ENCODE data around the gene FBXL5.
A peak's percentile ranks its signal among the peaks of the same experiment; 100 is the strongest.

Gene FBXL5

GRCh38 chr4:15682242-15683142 is 27.3 kb upstream of the FBXL5 start:
- peak overlapping the region; percentile 99 for H3K9ac ChIP-seq (ENCODE audit: low read length)
- H3K4me2 ChIP-seq (ENCODE audit: low read length): peak overlapping the region; percentile 80
- H3K9me3 ChIP-seq (ENCODE audit: low read length): no peaks in the 10 kb centered on the region
- H3K4me3 ChIP-seq (ENCODE audit: low read depth, low read length, poor library complexity, severe bottlenecking): peak overlapping the region; percentile 99
- H3K27ac ChIP-seq (ENCODE audit: low read depth, low read length, poor library complexity, severe bottlenecking): peak overlapping the region; percentile 78
- H3K79me2 ChIP-seq (ENCODE audit: insufficient read depth, low read length): peaks cover 37% of the 10 kb centered on the region
- H3K27me3 ChIP-seq (ENCODE audit: insufficient read depth, low read length): no peaks in the 10 kb centered on the region
- H4K20me1 ChIP-seq (ENCODE audit: insufficient read depth, low read length): no peaks in the 10 kb centered on the region
- no peaks in the 10 kb centered on the region for H3K9me2 ChIP-seq (ENCODE audit: low read depth, low read length)
- TF ChIP-seq CTCF (IDR thresholded peaks at IDR 0.05; ENCODE audit: low read length) (no peak), EZH2 (IDR thresholded peaks at IDR 0.05; ENCODE audit: borderline replicate concordance, low read length) (no peak)
- peaks cover 32% of the 10 kb centered on the region for H3K4me1 ChIP-seq (ENCODE audit: insufficient read depth, low read length, severe bottlenecking)
- H3F3A ChIP-seq (ENCODE audit: insufficient read depth, low read length): no peaks in the 10 kb centered on the region
- peaks cover 16% of the 10 kb centered on the region for H3K36me3 ChIP-seq (ENCODE audit: insufficient read depth, low read length)
- H2AFZ ChIP-seq (ENCODE audit: low read length): no peak overlapping the region

GRCh38 chr4:15681372-15682241 is 26.4 kb upstream of the FBXL5 start, which contains the start of gene FAM200B:
TSS of gene FAM200B (plus strand) at chr4:15681827. CDS start at chr4:15686978, 5,151 bp downstream.
- Histone ChIP-seq H3K9me3 (ENCODE audit: low read length) (no peaks in the 10 kb centered on the region), H3K4me3 (ENCODE audit: low read depth, low read length, poor library complexity, severe bottlenecking) (peak within 1 kb of the TSS; percentile 99), H4K20me1 (ENCODE audit: insufficient read depth, low read length) (no peaks in the 10 kb centered on the region), H3K27me3 (ENCODE audit: insufficient read depth, low read length) (no peaks in the 10 kb centered on the region), H2AFZ (ENCODE audit: low read length) (no peak within 1 kb of the TSS), H3K79me2 (ENCODE audit: insufficient read depth, low read length) (peaks cover 37% of the 10 kb centered on the region), H3F3A (ENCODE audit: insufficient read depth, low read length) (no peaks in the 10 kb centered on the region), H3K9me2 (ENCODE audit: low read depth, low read length) (no peaks in the 10 kb centered on the region), H3K27ac (ENCODE audit: low read depth, low read length, poor library complexity, severe bottlenecking) (peak within 1 kb of the TSS; percentile 78), H3K36me3 (ENCODE audit: insufficient read depth, low read length) (peaks cover 8% of the 10 kb centered on the region; the same call in 1 of the 2 replicates), H3K4me1 (ENCODE audit: insufficient read depth, low read length, severe bottlenecking) (peaks cover 32% of the 10 kb centered on the region), H3K9ac (ENCODE audit: low read length) (peak within 1 kb of the TSS; percentile 99), H3K4me2 (ENCODE audit: low read length) (peak within 1 kb of the TSS; percentile 80)
- TF ChIP-seq EZH2 (IDR thresholded peaks at IDR 0.05; ENCODE audit: borderline replicate concordance, low read length) (no peak), CTCF (IDR thresholded peaks at IDR 0.05; ENCODE audit: low read length) (no peak)

- TF ChIP-seq EZH2 (IDR thresholded peaks at IDR 0.05; ENCODE audit: borderline replicate concordance, low read length) (no peak), CTCF (IDR thresholded peaks at IDR 0.05; ENCODE audit: low read length) (no peak)
- peaks cover 2% of the 10 kb centered on the region; the same call in 1 of the 2 replicates for H3K36me3 ChIP-seq (ENCODE audit: insufficient read depth, low read length)
- H3K4me1 ChIP-seq (ENCODE audit: insufficient read depth, low read length, severe bottlenecking): peaks cover 32% of the 10 kb centered on the region
- H3K9me2 ChIP-seq (ENCODE audit: low read depth, low read length): no peaks in the 10 kb centered on the region
- no peaks in the 10 kb centered on the region for H3K9me3 ChIP-seq (ENCODE audit: low read length)
- peaks cover 37% of the 10 kb centered on the region for H3K79me2 ChIP-seq (ENCODE audit: insufficient read depth, low read length)
- no peaks in the 10 kb centered on the region for H4K20me1 ChIP-seq (ENCODE audit: insufficient read depth, low read length)
- peak overlapping the region; percentile 80 for H3K4me2 ChIP-seq (ENCODE audit: low read length)
- peak overlapping the region; percentile 78 for H3K27ac ChIP-seq (ENCODE audit: low read depth, low read length, poor library complexity, severe bottlenecking)
- no peaks in the 10 kb centered on the region for H3F3A ChIP-seq (ENCODE audit: insufficient read depth, low read length)
- no peak overlapping the region for H2AFZ ChIP-seq (ENCODE audit: low read length)
- H3K27me3 ChIP-seq (ENCODE audit: insufficient read depth, low read length): no peaks in the 10 kb centered on the region
- peak overlapping the region; percentile 99 for H3K9ac ChIP-seq (ENCODE audit: low read length)
- peak overlapping the region; percentile 99 for H3K4me3 ChIP-seq (ENCODE audit: low read depth, low read length, poor library complexity, severe bottlenecking)
These were observed 25.9 kb upstream of the FBXL5 start for GRCh38 chr4:15681067-15681371.

All from OCI-LY1 (cell line).